Liver (tissue), 9 donors: ENCODE results near the gene TESPA1. TPM values are rescaled to one million over a fixed set of nuclear protein-coding genes. Genes with fewer than 3 reads are reported as not detected.
A peak's percentile ranks its signal among the peaks of the same experiment; 100 is the strongest.

ENCODE experiments used
- DNase-seq: peaks from one replicate; pipeline ENCODE4 v3.0.0-alpha.2; 2017; ENCODE audit warnings: low spot score
- H3K27ac ChIP-seq, 2 donors: one replicate each; pipeline ENCODE4 v1.7.0; 2013; ENCODE audit warnings: inconsistent platforms in 2 of 2, low read length in 2 of 2, control low read depth in 1 of 2, low read depth in 1 of 2, mild to moderate bottlenecking in 1 of 2
- H3K27me3 ChIP-seq, 4 donors: one replicate each; pipeline versions ENCODE4 v1.6.1 to v1.7.0; 2013; ENCODE audit warnings: low read length in 3 of 4, inconsistent platforms in 1 of 4, mild to moderate bottlenecking in 1 of 4, moderate library complexity in 1 of 4; ENCODE audit not compliant: control insufficient read depth in 4 of 4, insufficient read depth in 4 of 4
- H3K36me3 ChIP-seq, 4 donors: one replicate each; pipeline versions ENCODE4 v1.6.1 to v1.7.0; 2013; ENCODE audit warnings: low read length in 3 of 4, mild to moderate bottlenecking in 3 of 4, low read depth in 1 of 4, moderate library complexity in 1 of 4; ENCODE audit not compliant: control insufficient read depth in 4 of 4, insufficient read depth in 3 of 4
- H3K4me1 ChIP-seq, 4 donors: one replicate each; pipeline versions ENCODE4 v1.6.1 to v1.7.0; 2013; ENCODE audit warnings: low read length in 3 of 4, mild to moderate bottlenecking in 3 of 4, moderate library complexity in 1 of 4; ENCODE audit not compliant: control insufficient read depth in 4 of 4, insufficient read depth in 4 of 4
- H3K4me3 ChIP-seq, 3 donors: one replicate each; pipeline versions ENCODE4 v1.6.1 to v1.7.0; 2013; ENCODE audit warnings: low read length in 3 of 3, control low read depth in 1 of 3, low read depth in 1 of 3, mild to moderate bottlenecking in 1 of 3
- H3K9ac ChIP-seq, 2 donors: one replicate each; pipeline ENCODE4 v1.7.0; 2013; ENCODE audit warnings: low read length in 2 of 2, mild to moderate bottlenecking in 2 of 2, moderate library complexity in 2 of 2, control low read depth in 1 of 2, low read depth in 1 of 2
- H3K9me3 ChIP-seq, 4 donors: one replicate each; pipeline versions ENCODE4 v1.6.1 to v1.7.0; 2013; ENCODE audit warnings: low read length in 3 of 4; ENCODE audit not compliant: control insufficient read depth in 4 of 4
- EGR1 ChIP-seq, 2 donors: IDR thresholded peaks; 2 replicates each; pipeline ENCODE4 v1.6.1; 2016 to 2018; ENCODE audit warnings: antibody characterized with exemption in 2 of 2, low read depth in 2 of 2
- FOXA1 ChIP-seq: IDR thresholded peaks from 2 replicates; pipeline ENCODE4 v1.6.1; 2016; ENCODE audit warnings: antibody characterized with exemption
- FOXA2 ChIP-seq: IDR thresholded peaks from 2 replicates; pipeline ENCODE4 v1.6.1; 2016; ENCODE audit warnings: antibody characterized with exemption
- GABPA ChIP-seq, 2 donors: IDR thresholded peaks in 1 of 2; conservative IDR thresholded peaks in 1 of 2; 2 replicates each; pipeline ENCODE4 v1.6.1; 2016; ENCODE audit warnings: antibody characterized with exemption in 2 of 2, mild to moderate bottlenecking in 1 of 2, moderate library complexity in 1 of 2
- HNF4A ChIP-seq, 2 donors: conservative IDR thresholded peaks; 2 replicates each; pipeline ENCODE4 v1.6.1; 2016; ENCODE audit warnings: antibody characterized with exemption in 2 of 2, mild to moderate bottlenecking in 2 of 2
- HNF4G ChIP-seq: IDR thresholded peaks from 2 replicates; pipeline ENCODE4 v1.6.1; 2016; ENCODE audit warnings: antibody characterized with exemption
- JUND ChIP-seq, 2 donors: IDR thresholded peaks; 2 replicates each; pipeline ENCODE4 v1.6.1; 2016; ENCODE audit warnings: antibody characterized with exemption in 2 of 2
- NR2F2 ChIP-seq: IDR thresholded peaks from 2 replicates; pipeline ENCODE4 v1.6.1; 2016; ENCODE audit warnings: antibody characterized with exemption
- RAD21 ChIP-seq, 2 donors: IDR thresholded peaks; 2 replicates each; pipeline ENCODE4 v1.6.1; 2016; ENCODE audit warnings: antibody characterized with exemption in 2 of 2, mild to moderate bottlenecking in 2 of 2
- RXRA ChIP-seq, 2 donors: IDR thresholded peaks; 2 replicates each; pipeline ENCODE4 v1.6.1; 2017 to 2018; ENCODE audit warnings: antibody characterized with exemption in 2 of 2, mild to moderate bottlenecking in 1 of 2
- SP1 ChIP-seq: IDR thresholded peaks from 2 replicates; pipeline ENCODE4 v1.6.1; 2018; ENCODE audit warnings: antibody characterized with exemption, mild to moderate bottlenecking
- TAF1 ChIP-seq: conservative IDR thresholded peaks from 2 replicates; pipeline ENCODE4 v1.6.1; 2016; ENCODE audit warnings: antibody characterized with exemption, mild to moderate bottlenecking
- YY1 ChIP-seq: IDR thresholded peaks from 2 replicates; pipeline ENCODE4 v1.6.1; 2016; ENCODE audit warnings: antibody characterized with exemption, mild to moderate bottlenecking
- WGBS: extraction: QIAGEN DNeasy Blood & Tissue Kit; methylation state at CpG from one replicate; pipeline ENCODE4 v1.1.7; 2013; 5-methylcytosine and 5-hydroxymethylcytosine counted together
- polyA plus RNA-seq, 2 donors: library from polyadenylated mRNA; stranded (reverse) in 1 of 2; unstranded in 1 of 2; fragments of 200-250 nt in 1 of 2; fragments of >200 nt in 1 of 2; fragmentation: Nextera tagmentation in 1 of 2; extraction: Ambion mirVana in 1 of 2; gene quantifications; one replicate each; pipeline versions ENCODE4 v1.2.1 to v1.2.3, GENCODE V29; 2013 to 2015
- total RNA-seq, 2 donors: library from RNA; depleted of rRNA; stranded (reverse); fragments of >200 nt; gene quantifications; one replicate each; pipeline ENCODE4 v1.2.3, GENCODE V29; 2014
- TF ChIP-seq, protein P1 (sequence below): IDR thresholded peaks from 2 replicates; pipeline ENCODE4 v1.6.1; 2016; ENCODE audit warnings: antibody characterized with exemption
- TF ChIP-seq, protein P2 (sequence below): IDR thresholded peaks from 2 replicates; pipeline ENCODE4 v1.6.1; 2016; ENCODE audit warnings: antibody characterized with exemption
- TF ChIP-seq, protein P3 (sequence below): fragments of 150-350 bp; IDR thresholded peaks from 2 replicates; pipeline ENCODE4 v1.5.1; 2017; ENCODE audit warnings: improper control_type of control experiment, low read depth, low read length; ENCODE audit not compliant: missing input control
- TF ChIP-seq, protein P4 (sequence below): IDR thresholded peaks from 2 replicates; pipeline ENCODE4 v1.6.1; 2016; ENCODE audit warnings: antibody characterized with exemption, mild to moderate bottlenecking
- TF ChIP-seq, protein P5 (sequence below): IDR thresholded peaks from 2 replicates; pipeline ENCODE4 v1.6.1; 2016; ENCODE audit warnings: antibody characterized with exemption
- donor health status: healthy.
- donor health status: healthy.
- donor health status: healthy.
- donor health status: healthy.
- donor health status: healthy.

TESPA1 gene
- total and polyA plus RNA-seq, 4 donors, result 0.10 to 3.2 (median 0.42) TPM

DNA sequence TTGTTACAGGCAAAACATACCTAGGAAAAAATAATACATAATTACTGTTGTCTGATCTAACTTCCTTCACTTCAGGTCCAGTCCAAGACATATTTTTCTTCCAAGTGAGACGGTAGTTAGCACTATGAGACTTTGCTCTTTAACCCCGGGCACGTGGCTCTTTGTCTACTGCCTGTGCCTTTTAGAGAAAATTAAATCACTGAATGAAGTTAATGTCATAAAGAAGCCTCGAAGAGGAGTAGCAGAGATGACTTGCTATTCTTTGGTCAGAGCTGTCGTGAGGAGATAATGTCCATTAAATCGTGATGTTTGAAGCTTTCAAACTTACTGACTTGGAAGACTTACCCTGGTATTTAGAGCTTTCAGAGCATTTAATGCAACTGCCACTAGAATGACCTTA is 8.7 kb downstream of the TESPA1 start:
- 42% methylated on average over 6 of the region's 6 CpGs for WGBS
- no peaks in the 10 kb centered on the region for H3K36me3 ChIP-seq
- no peaks in the 10 kb centered on the region for H3K9me3 ChIP-seq
- TF ChIP-seq HNF4G, result no peak
- TF ChIP-seq HNF4A (conservative IDR thresholded peaks at IDR 0.05), result peak; percentile 21 to 22
- TF ChIP-seq FOXA1, result no peak
- no peak for TF ChIP-seq TAF1
- TF ChIP-seq, protein P1, sequence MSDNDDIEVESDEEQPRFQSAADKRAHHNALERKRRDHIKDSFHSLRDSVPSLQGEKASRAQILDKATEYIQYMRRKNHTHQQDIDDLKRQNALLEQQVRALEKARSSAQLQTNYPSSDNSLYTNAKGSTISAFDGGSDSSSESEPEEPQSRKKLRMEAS, result no peak
- no peak overlapping the region for H3K9ac ChIP-seq
- H3K27ac ChIP-seq, result no peak overlapping the region
- H3K4me3 ChIP-seq, result no peak overlapping the region
- no peaks in the 10 kb centered on the region for H3K27me3 ChIP-seq
- DNase-seq, result no peak
- H3K4me1 ChIP-seq, result peaks cover 0 to 6% (median 2%) of the 10 kb centered on the region in 4 donors

DNA sequence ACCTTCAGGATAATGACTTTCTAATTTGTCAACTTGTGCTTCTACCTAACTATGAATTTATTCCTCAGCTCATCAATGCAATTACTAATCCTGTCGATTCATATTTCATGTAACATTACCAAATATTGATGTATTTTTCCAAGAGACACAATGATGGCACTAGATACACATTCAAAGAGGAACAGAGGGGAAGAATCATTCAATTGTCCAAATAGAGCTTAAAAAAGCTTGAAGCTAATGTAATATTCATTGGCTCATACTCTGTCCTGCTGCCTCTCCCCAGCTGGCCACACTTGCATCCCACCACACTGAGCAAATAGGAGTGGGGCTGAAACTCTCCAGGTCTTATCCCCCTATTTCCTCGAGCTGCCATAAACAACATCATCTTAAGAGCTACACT is 9.3 kb downstream of the TESPA1 start:
- no peak for TF ChIP-seq TAF1
- no peak for TF ChIP-seq RAD21 (IDR thresholded peaks at IDR 0.05)
- no peak for TF ChIP-seq RXRA (IDR thresholded peaks at IDR 0.05)
- no peak for TF ChIP-seq EGR1 (IDR thresholded peaks at IDR 0.05; ENCODE audit: low read depth in 2 of 2)
- no peak for TF ChIP-seq HNF4G
- TF ChIP-seq, protein P2, sequence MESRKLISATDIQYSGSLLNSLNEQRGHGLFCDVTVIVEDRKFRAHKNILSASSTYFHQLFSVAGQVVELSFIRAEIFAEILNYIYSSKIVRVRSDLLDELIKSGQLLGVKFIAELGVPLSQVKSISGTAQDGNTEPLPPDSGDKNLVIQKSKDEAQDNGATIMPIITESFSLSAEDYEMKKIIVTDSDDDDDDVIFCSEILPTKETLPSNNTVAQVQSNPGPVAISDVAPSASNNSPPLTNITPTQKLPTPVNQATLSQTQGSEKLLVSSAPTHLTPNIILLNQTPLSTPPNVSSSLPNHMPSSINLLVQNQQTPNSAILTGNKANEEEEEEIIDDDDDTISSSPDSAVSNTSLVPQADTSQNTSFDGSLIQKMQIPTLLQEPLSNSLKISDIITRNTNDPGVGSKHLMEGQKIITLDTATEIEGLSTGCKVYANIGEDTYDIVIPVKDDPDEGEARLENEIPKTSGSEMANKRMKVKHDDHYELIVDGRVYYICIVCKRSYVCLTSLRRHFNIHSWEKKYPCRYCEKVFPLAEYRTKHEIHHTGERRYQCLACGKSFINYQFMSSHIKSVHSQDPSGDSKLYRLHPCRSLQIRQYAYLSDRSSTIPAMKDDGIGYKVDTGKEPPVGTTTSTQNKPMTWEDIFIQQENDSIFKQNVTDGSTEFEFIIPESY, result no peak
- TF ChIP-seq GABPA (IDR thresholded peaks at IDR 0.05 in 1 of 2, conservative IDR thresholded peaks at IDR 0.05 in 1 of 2), result no peak
- TF ChIP-seq HNF4A (conservative IDR thresholded peaks at IDR 0.05), result no peak
- TF ChIP-seq, protein P3, sequence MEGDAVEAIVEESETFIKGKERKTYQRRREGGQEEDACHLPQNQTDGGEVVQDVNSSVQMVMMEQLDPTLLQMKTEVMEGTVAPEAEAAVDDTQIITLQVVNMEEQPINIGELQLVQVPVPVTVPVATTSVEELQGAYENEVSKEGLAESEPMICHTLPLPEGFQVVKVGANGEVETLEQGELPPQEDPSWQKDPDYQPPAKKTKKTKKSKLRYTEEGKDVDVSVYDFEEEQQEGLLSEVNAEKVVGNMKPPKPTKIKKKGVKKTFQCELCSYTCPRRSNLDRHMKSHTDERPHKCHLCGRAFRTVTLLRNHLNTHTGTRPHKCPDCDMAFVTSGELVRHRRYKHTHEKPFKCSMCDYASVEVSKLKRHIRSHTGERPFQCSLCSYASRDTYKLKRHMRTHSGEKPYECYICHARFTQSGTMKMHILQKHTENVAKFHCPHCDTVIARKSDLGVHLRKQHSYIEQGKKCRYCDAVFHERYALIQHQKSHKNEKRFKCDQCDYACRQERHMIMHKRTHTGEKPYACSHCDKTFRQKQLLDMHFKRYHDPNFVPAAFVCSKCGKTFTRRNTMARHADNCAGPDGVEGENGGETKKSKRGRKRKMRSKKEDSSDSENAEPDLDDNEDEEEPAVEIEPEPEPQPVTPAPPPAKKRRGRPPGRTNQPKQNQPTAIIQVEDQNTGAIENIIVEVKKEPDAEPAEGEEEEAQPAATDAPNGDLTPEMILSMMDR, result no peak
- TF ChIP-seq YY1, result no peak
- TF ChIP-seq, protein P1, result no peak
- no peak for TF ChIP-seq SP1
- TF ChIP-seq FOXA1, result no peak
- TF ChIP-seq, protein P4, sequence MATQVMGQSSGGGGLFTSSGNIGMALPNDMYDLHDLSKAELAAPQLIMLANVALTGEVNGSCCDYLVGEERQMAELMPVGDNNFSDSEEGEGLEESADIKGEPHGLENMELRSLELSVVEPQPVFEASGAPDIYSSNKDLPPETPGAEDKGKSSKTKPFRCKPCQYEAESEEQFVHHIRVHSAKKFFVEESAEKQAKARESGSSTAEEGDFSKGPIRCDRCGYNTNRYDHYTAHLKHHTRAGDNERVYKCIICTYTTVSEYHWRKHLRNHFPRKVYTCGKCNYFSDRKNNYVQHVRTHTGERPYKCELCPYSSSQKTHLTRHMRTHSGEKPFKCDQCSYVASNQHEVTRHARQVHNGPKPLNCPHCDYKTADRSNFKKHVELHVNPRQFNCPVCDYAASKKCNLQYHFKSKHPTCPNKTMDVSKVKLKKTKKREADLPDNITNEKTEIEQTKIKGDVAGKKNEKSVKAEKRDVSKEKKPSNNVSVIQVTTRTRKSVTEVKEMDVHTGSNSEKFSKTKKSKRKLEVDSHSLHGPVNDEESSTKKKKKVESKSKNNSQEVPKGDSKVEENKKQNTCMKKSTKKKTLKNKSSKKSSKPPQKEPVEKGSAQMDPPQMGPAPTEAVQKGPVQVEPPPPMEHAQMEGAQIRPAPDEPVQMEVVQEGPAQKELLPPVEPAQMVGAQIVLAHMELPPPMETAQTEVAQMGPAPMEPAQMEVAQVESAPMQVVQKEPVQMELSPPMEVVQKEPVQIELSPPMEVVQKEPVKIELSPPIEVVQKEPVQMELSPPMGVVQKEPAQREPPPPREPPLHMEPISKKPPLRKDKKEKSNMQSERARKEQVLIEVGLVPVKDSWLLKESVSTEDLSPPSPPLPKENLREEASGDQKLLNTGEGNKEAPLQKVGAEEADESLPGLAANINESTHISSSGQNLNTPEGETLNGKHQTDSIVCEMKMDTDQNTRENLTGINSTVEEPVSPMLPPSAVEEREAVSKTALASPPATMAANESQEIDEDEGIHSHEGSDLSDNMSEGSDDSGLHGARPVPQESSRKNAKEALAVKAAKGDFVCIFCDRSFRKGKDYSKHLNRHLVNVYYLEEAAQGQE, result no peak
- TF ChIP-seq JUND (IDR thresholded peaks at IDR 0.05), result no peak
- TF ChIP-seq FOXA2, result no peak
- TF ChIP-seq, protein P5, sequence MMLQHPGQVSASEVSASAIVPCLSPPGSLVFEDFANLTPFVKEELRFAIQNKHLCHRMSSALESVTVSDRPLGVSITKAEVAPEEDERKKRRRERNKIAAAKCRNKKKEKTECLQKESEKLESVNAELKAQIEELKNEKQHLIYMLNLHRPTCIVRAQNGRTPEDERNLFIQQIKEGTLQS, result no peak
- no peak for TF ChIP-seq NR2F2
- Histone ChIP-seq H3K9ac (no peak overlapping the region), H3K27me3 (no peaks in the 10 kb centered on the region), H3K4me3 (no peak overlapping the region), H3K36me3 (no peaks in the 10 kb centered on the region), H3K4me1 (peaks cover 0 to 6% (median 2%) of the 10 kb centered on the region in 4 donors), H3K9me3 (no peaks in the 10 kb centered on the region), H3K27ac (no peak overlapping the region)
- no peak for DNase-seq
- 75% methylated on average over 2 of the region's 2 CpGs for WGBS
